WTC11 (cell line): ENCODE data around the gene FAM111A.

ENCODE experiments used
- CTCF ChIP-seq: fragments of 200-600 bp; IDR thresholded peaks from 2 replicates; pipeline ENCODE4 v1.8.0; 2022; ENCODE audit warnings: antibody characterized with exemption
- ESRRA ChIP-seq: sonication (generic); formaldehyde crosslinking; IDR thresholded peaks from 2 replicates; pipeline ENCODE4 v1.8.1; 2022; ENCODE audit warnings: mild to moderate bottlenecking, missing genetic modification reagents, borderline replicate concordance
- FOXP4 ChIP-seq: sonication (generic); formaldehyde crosslinking; IDR thresholded peaks from 2 replicates; pipeline ENCODE4 v1.8.0; 2022; ENCODE audit warnings: mild to moderate bottlenecking, missing genetic modification reagents
- KAT7 ChIP-seq: sonication (generic); formaldehyde crosslinking; IDR thresholded peaks from 2 replicates; pipeline ENCODE4 v1.8.1; 2023; ENCODE audit warnings: missing genetic modification reagents, mild to moderate bottlenecking, borderline replicate concordance
- MAX ChIP-seq: sonication (generic); formaldehyde crosslinking; IDR thresholded peaks from 2 replicates; pipeline ENCODE4 v1.8.0; 2022; ENCODE audit warnings: mild to moderate bottlenecking, missing genetic modification reagents
- NFATC4 ChIP-seq: fragments of 250-450 bp; sonication (Bioruptor Pico); IDR thresholded peaks from 2 replicates; pipeline ENCODE4 v1.9.0; 2021; ENCODE audit warnings: mild to moderate bottlenecking
- PRDM15 ChIP-seq: sonication (generic); formaldehyde crosslinking; IDR thresholded peaks from 2 replicates; pipeline ENCODE4 v1.8.0; 2022; ENCODE audit warnings: missing genetic modification reagents
- PREB ChIP-seq: sonication (generic); formaldehyde crosslinking; IDR thresholded peaks from 2 replicates; pipeline ENCODE4 v1.8.1; 2022; ENCODE audit warnings: mild to moderate bottlenecking, missing genetic modification reagents, moderate library complexity, borderline replicate concordance
- SP1 ChIP-seq: sonication (generic); formaldehyde crosslinking; conservative IDR thresholded peaks from 2 replicates; pipeline ENCODE4 v1.8.1; 2022; ENCODE audit warnings: missing genetic modification reagents
- TCF7 ChIP-seq: sonication (generic); formaldehyde crosslinking; IDR thresholded peaks from 2 replicates; pipeline ENCODE4 v1.8.0; 2022; ENCODE audit warnings: mild to moderate bottlenecking, low read depth, missing genetic modification reagents, moderate library complexity
- TEAD4 ChIP-seq: sonication (generic); formaldehyde crosslinking; IDR thresholded peaks from 2 replicates; pipeline ENCODE4 v1.8.0; 2022; ENCODE audit warnings: mild to moderate bottlenecking, missing genetic modification reagents
- ZNF138 ChIP-seq: sonication (generic); formaldehyde crosslinking; conservative IDR thresholded peaks from 2 replicates; pipeline ENCODE4 v1.8.1; 2022; ENCODE audit warnings: mild to moderate bottlenecking, moderate library complexity, missing genetic modification reagents

GRCh38 chr11:59174664-59175033 lies 32.0 kb downstream of the FAM111A start:
- TF ChIP-seq CTCF (no peak), PREB (CRISPR knock-in tag) (no peak), FOXP4 (CRISPR knock-in tag) (no peak), ESRRA (CRISPR knock-in tag) (no peak), NFATC4 (no peak), TCF7 (no peak), MAX (no peak), ZNF138 (CRISPR knock-in tag) (no peak), PRDM15 (no peak), TEAD4 (CRISPR knock-in tag) (no peak), SP1 (CRISPR knock-in tag) (no peak), KAT7 (CRISPR knock-in tag) (no peak)
